BLaER1 (cell line): Measurements from ENCODE around the gene TMEM270.

Source experiments
- H3K27ac ChIP-seq: shearing (Covaris generic); formaldehyde crosslinking; 2 replicates; pipeline ENCODE4 v1.8.1; 2022
- H3K27me3 ChIP-seq: shearing (Covaris generic); formaldehyde crosslinking; 2 replicates; pipeline ENCODE4 v1.8.1; 2022
- H3K36me3 ChIP-seq: shearing (Covaris generic); formaldehyde crosslinking; 2 replicates; pipeline ENCODE4 v1.8.1; 2022
- H3K4me1 ChIP-seq: shearing (Covaris generic); formaldehyde crosslinking; 2 replicates; pipeline ENCODE4 v1.8.1; 2022
- H3K4me2 ChIP-seq: shearing (Covaris generic); formaldehyde crosslinking; 2 replicates; pipeline ENCODE4 v1.8.1; 2022
- H3K4me3 ChIP-seq: shearing (Covaris generic); formaldehyde crosslinking; 2 replicates; pipeline ENCODE4 v1.8.1; 2022
- H3K9ac ChIP-seq: shearing (Covaris generic); formaldehyde crosslinking; 2 replicates; pipeline ENCODE4 v1.8.1; 2022
- H3K9me3 ChIP-seq: shearing (Covaris generic); formaldehyde crosslinking; 2 replicates; pipeline ENCODE4 v1.8.1; 2022
- H4K20me1 ChIP-seq: shearing (Covaris generic); formaldehyde crosslinking; 2 replicates; pipeline ENCODE4 v1.8.1; 2022
- Cebpa-rat ChIP-seq: shearing (Covaris generic); IDR thresholded peaks from 2 replicates; pipeline ENCODE4 v1.8.1; 2022

Gene TMEM270

GRCh38 chr7:73885975-73886798, 25.2 kb downstream of the TMEM270 start:
- peak overlapping the region; percentile 53 for H3K9ac ChIP-seq
- TF ChIP-seq Cebpa-rat = no peak
- H3K4me3 ChIP-seq = no peak overlapping the region
- peak overlapping the region; percentile 63 for H3K27ac ChIP-seq
- no peaks in the 10 kb centered on the region for H3K9me3 ChIP-seq
- peaks cover 31% of the 10 kb centered on the region for H3K4me1 ChIP-seq
- no peaks in the 10 kb centered on the region for H3K36me3 ChIP-seq
- peak overlapping the region; percentile 62 for H3K4me2 ChIP-seq
- no peaks in the 10 kb centered on the region for H4K20me1 ChIP-seq
- H3K27me3 ChIP-seq = no peaks in the 10 kb centered on the region

GRCh38 chr7:73887762-73888161, 26.8 kb downstream of the TMEM270 start:
- Histone ChIP-seq H3K27ac (no peak overlapping the region), H3K9me3 (no peaks in the 10 kb centered on the region), H3K27me3 (no peaks in the 10 kb centered on the region), H3K9ac (no peak overlapping the region), H3K4me3 (no peak overlapping the region), H3K4me2 (no peak overlapping the region), H3K4me1 (peaks cover 34% of the 10 kb centered on the region), H3K36me3 (no peaks in the 10 kb centered on the region), H4K20me1 (no peaks in the 10 kb centered on the region)
- TF ChIP-seq Cebpa-rat = no peak

GRCh38 chr7:73888959-73889358, 28.0 kb downstream of the TMEM270 start:
- no peak for TF ChIP-seq Cebpa-rat
- H3K36me3 ChIP-seq = no peaks in the 10 kb centered on the region
- no peaks in the 10 kb centered on the region for H4K20me1 ChIP-seq
- no peak overlapping the region for H3K4me3 ChIP-seq
- H3K27me3 ChIP-seq = no peaks in the 10 kb centered on the region
- no peak overlapping the region for H3K4me2 ChIP-seq
- no peak overlapping the region for H3K27ac ChIP-seq
- no peaks in the 10 kb centered on the region for H3K9me3 ChIP-seq
- H3K9ac ChIP-seq = no peak overlapping the region
- H3K4me1 ChIP-seq = peaks cover 42% of the 10 kb centered on the region

- H3K36me3 ChIP-seq = no peaks in the 10 kb centered on the region
- no peak overlapping the region for H3K9ac ChIP-seq
- TF ChIP-seq Cebpa-rat = no peak
- no peaks in the 10 kb centered on the region for H4K20me1 ChIP-seq
- peaks cover 6% of the 10 kb centered on the region for H3K9me3 ChIP-seq
- peak overlapping the region; percentile 39 for H3K4me2 ChIP-seq
- peaks cover 47% of the 10 kb centered on the region for H3K4me1 ChIP-seq
- no peaks in the 10 kb centered on the region for H3K27me3 ChIP-seq
- H3K27ac ChIP-seq = no peak overlapping the region
- H3K4me3 ChIP-seq = no peak overlapping the region
Measured at GRCh38 chr7:73890555-73891147, 29.7 kb downstream of the TMEM270 start.

- Histone ChIP-seq H3K4me3 (no peak overlapping the region), H3K4me1 (peaks cover 41% of the 10 kb centered on the region), H3K36me3 (no peaks in the 10 kb centered on the region), H3K4me2 (no peak overlapping the region), H3K9ac (no peak overlapping the region), H3K27me3 (no peaks in the 10 kb centered on the region), H3K27ac (no peak overlapping the region), H3K9me3 (peaks cover 9% of the 10 kb centered on the region), H4K20me1 (no peaks in the 10 kb centered on the region)
- no peak for TF ChIP-seq Cebpa-rat
Measured at GRCh38 chr7:73891178-73891885, 30.4 kb downstream of the TMEM270 start.

- Histone ChIP-seq H3K9me3 (peaks cover 18% of the 10 kb centered on the region), H3K9ac (no peak overlapping the region), H4K20me1 (no peaks in the 10 kb centered on the region), H3K4me2 (no peak overlapping the region; the same call in 1 of the 2 replicates), H3K4me3 (no peak overlapping the region), H3K36me3 (no peaks in the 10 kb centered on the region), H3K27me3 (no peaks in the 10 kb centered on the region), H3K27ac (no peak overlapping the region), H3K4me1 (peaks cover 31% of the 10 kb centered on the region)
- no peak for TF ChIP-seq Cebpa-rat
Measured at GRCh38 chr7:73892003-73892999, 31.3 kb downstream of the TMEM270 start.

- Histone ChIP-seq H3K9me3 (peaks cover 19% of the 10 kb centered on the region), H4K20me1 (no peaks in the 10 kb centered on the region), H3K4me2 (peak overlapping the region; percentile 58), H3K4me1 (peaks cover 31% of the 10 kb centered on the region), H3K27me3 (no peaks in the 10 kb centered on the region), H3K4me3 (no peak overlapping the region), H3K9ac (peak overlapping the region; percentile 19; the same call in 1 of the 2 replicates), H3K27ac (0 out of 2 replicates have a peak overlapping the region, but pooled peaks have one; percentile 22), H3K36me3 (no peaks in the 10 kb centered on the region)
- TF ChIP-seq Cebpa-rat = no peak
Measured at GRCh38 chr7:73893342-73894101, 32.6 kb downstream of the TMEM270 start.

GRCh38 chr7:73894166-73894565, 33.2 kb downstream of the TMEM270 start:
- Histone ChIP-seq H3K36me3 (no peaks in the 10 kb centered on the region), H3K4me1 (peaks cover 31% of the 10 kb centered on the region), H4K20me1 (no peaks in the 10 kb centered on the region), H3K27ac (no peak overlapping the region), H3K9ac (no peak overlapping the region), H3K9me3 (peaks cover 19% of the 10 kb centered on the region), H3K4me2 (no peak overlapping the region), H3K4me3 (no peak overlapping the region), H3K27me3 (no peaks in the 10 kb centered on the region)
- no peak for TF ChIP-seq Cebpa-rat
